Measurements from ENCODE around the gene SGCB.

- TF ChIP-seq CTCF (IDR thresholded peaks at IDR 0.05) (no peak), EZH2 (IDR thresholded peaks at IDR 0.05; ENCODE audit: borderline replicate concordance, insufficient read depth, low read depth, low read length, poor library complexity, severe bottlenecking) (no peak)
Measured at GRCh38 chr4:52001616-52002015, 36.5 kb downstream of the SGCB start.

Data from B cell (primary cell).